Breast epithelium (tissue), 3 donors: Measurements from ENCODE around the gene ENO1.

Source experiments
- POLR2A ChIP-seq: fragments of 450-650 bp; IDR thresholded peaks from one replicate; pipeline ENCODE4 v1.6.1; 2016; ENCODE audit warnings: antibody characterized with exemption, mild to moderate bottlenecking, moderate library complexity
- TF ChIP-seq, protein P1 (sequence below), 3 donors: fragments of 450-650 bp; IDR thresholded peaks; one replicate each; pipeline ENCODE4 v1.5.1; 2016 to 2017; ENCODE audit warnings: antibody characterized with exemption in 3 of 3, mild to moderate bottlenecking in 3 of 3, moderate library complexity in 3 of 3

DNA sequence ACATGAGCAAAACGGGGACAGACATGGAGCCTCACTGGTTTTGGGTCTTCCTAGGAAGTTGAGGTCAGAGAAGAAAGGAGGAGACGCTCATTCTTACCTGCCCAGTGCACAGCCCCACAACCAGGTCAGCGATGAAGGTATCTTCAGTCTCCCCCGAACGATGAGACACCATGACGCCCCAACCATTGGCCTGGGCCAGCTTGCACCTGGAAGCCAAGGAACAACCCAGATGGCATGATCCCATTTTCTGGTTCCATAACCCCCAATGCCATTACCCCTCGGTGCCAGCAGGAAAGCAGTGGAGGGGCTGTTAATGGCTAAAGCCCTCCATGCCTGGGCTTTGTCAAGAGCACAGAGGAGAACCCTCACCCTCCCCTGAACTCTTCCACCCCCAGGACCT is 15.3 kb downstream of the ENO1 start:
- no peak for TF ChIP-seq POLR2A
- TF ChIP-seq, protein P1, sequence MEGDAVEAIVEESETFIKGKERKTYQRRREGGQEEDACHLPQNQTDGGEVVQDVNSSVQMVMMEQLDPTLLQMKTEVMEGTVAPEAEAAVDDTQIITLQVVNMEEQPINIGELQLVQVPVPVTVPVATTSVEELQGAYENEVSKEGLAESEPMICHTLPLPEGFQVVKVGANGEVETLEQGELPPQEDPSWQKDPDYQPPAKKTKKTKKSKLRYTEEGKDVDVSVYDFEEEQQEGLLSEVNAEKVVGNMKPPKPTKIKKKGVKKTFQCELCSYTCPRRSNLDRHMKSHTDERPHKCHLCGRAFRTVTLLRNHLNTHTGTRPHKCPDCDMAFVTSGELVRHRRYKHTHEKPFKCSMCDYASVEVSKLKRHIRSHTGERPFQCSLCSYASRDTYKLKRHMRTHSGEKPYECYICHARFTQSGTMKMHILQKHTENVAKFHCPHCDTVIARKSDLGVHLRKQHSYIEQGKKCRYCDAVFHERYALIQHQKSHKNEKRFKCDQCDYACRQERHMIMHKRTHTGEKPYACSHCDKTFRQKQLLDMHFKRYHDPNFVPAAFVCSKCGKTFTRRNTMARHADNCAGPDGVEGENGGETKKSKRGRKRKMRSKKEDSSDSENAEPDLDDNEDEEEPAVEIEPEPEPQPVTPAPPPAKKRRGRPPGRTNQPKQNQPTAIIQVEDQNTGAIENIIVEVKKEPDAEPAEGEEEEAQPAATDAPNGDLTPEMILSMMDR (IDR thresholded peaks at IDR 0.05) = no peak
